HepG2 (cell line): ENCODE measurements around the gene RBM12. TPM values are rescaled to one million over a fixed set of nuclear protein-coding genes. Genes with fewer than 3 reads are reported as not detected.

ENCODE experiments used
- CBFB ChIP-seq: sonication (generic); formaldehyde crosslinking; IDR thresholded peaks from 2 replicates; pipeline ENCODE4 v1.4.0; 2020; ENCODE audit warnings: missing genetic modification reagents
- HNRNPLL ChIP-seq: fragments of 200-400 bp; formaldehyde crosslinking; IDR thresholded peaks from 2 replicates; pipeline ENCODE4 v1.6.1; 2017; ENCODE audit warnings: mild to moderate bottlenecking, low read depth, low read length; ENCODE audit not compliant: poor library complexity, severe bottlenecking
- KDM5A ChIP-seq: fragments of 200-600 bp; sonication (generic); IDR thresholded peaks from 2 replicates; pipeline ENCODE4 v1.7.0; 2018; ENCODE audit warnings: antibody characterized with exemption, mild to moderate bottlenecking, low read length, borderline replicate concordance
- MBNL3 ChIP-seq: fragments of 250-450 bp; sonication (Bioruptor Pico); conservative IDR thresholded peaks from 2 replicates; pipeline ENCODE4 v1.8.0; 2022; ENCODE audit warnings: mild to moderate bottlenecking, inconsistent platforms
- NFYB ChIP-seq: sonication (generic); formaldehyde crosslinking; IDR thresholded peaks from 2 replicates; pipeline ENCODE4 v1.4.0; 2020; ENCODE audit warnings: missing genetic modification reagents
- POLR2AphosphoS2 ChIP-seq: IDR thresholded peaks from 2 replicates; pipeline ENCODE4 v1.6.1; 2011; ENCODE audit warnings: low read depth, low read length, improper control_type of control experiment
- RXRA ChIP-seq: sonication (generic); formaldehyde crosslinking; IDR thresholded peaks from 2 replicates; pipeline ENCODE4 v1.5.1; 2020; ENCODE audit warnings: missing genetic modification reagents
- SMARCC2 ChIP-seq: fragments of 450-650 bp; IDR thresholded peaks from 2 replicates; pipeline ENCODE4 v1.6.1; 2017; ENCODE audit warnings: antibody characterized with exemption, mild to moderate bottlenecking
- ZNF460 ChIP-seq: sonication (generic); formaldehyde crosslinking; IDR thresholded peaks from 2 replicates; pipeline ENCODE4 v1.5.1; 2020; ENCODE audit warnings: missing genetic modification reagents, mild to moderate bottlenecking, borderline replicate concordance
- ZNF484 ChIP-seq: sonication (generic); formaldehyde crosslinking; IDR thresholded peaks from 2 replicates; pipeline ENCODE4 v1.5.1; 2020; ENCODE audit warnings: mild to moderate bottlenecking, low read depth, missing genetic modification reagents, borderline replicate concordance
- ZNF589 ChIP-seq: sonication (generic); formaldehyde crosslinking; conservative IDR thresholded peaks from 2 replicates; pipeline ENCODE4 v1.8.0; 2022; ENCODE audit warnings: mild to moderate bottlenecking, moderate library complexity, missing genetic modification reagents
- polyA plus RNA-seq, 8 experiments: library from polyadenylated mRNA; depleted of rRNA in 3 of 8; stranded (reverse) in 7 of 8; unstranded in 1 of 8; fragments of >200 nt; fragmentation: Illumina TruSeq in 4 of 8; extraction: Trizol in 4 of 8; gene quantifications; 2 replicates each; pipeline versions ENCODE4 v1.2.1 to v1.2.3, GENCODE V29; 2011 to 2016; ENCODE audit warnings: low read depth in 4 of 8, missing spikeins in 1 of 8, mixed read lengths in 1 of 8; ENCODE audit not compliant: insufficient read depth in 1 of 8
- total RNA-seq, 5 experiments: library from RNA; depleted of rRNA; stranded (reverse); fragments of >200 nt; fragmentation: Illumina TruSeq; extraction: Trizol; gene quantifications; 2 replicates each; pipeline ENCODE4 v1.2.3, GENCODE V29; 2016; ENCODE audit warnings: low read depth in 1 of 5
- TF ChIP-seq, protein P1 (sequence below): sonication (generic); formaldehyde crosslinking; conservative IDR thresholded peaks from 2 replicates; pipeline ENCODE4 v1.5.0; 2020; ENCODE audit warnings: missing genetic modification reagents
- TF ChIP-seq, protein P2 (sequence below): sonication (generic); formaldehyde crosslinking; IDR thresholded peaks from 2 replicates; pipeline ENCODE4 v1.4.0; 2020; ENCODE audit warnings: missing genetic modification reagents
- TF ChIP-seq, protein P3 (sequence below): IDR thresholded peaks from 2 replicates; pipeline ENCODE4 v1.6.1; 2016; ENCODE audit warnings: missing compliant biosample characterization, missing genetic modification reagents, borderline replicate concordance
- TF ChIP-seq, protein P4 (sequence below), 2 experiments: sonication (generic) in 1 of 2; formaldehyde crosslinking in 1 of 2; IDR thresholded peaks; 2 replicates each; pipeline versions ENCODE4 v1.4.0 to v1.6.1; 2018 to 2020; ENCODE audit warnings: missing genetic modification reagents in 2 of 2, borderline replicate concordance in 1 of 2, low read depth in 1 of 2, mild to moderate bottlenecking in 1 of 2, missing biosample characterization in 1 of 2
- TF ChIP-seq, protein P5 (sequence below): sonication (generic); formaldehyde crosslinking; IDR thresholded peaks from 2 replicates; pipeline ENCODE4 v1.4.0; 2020; ENCODE audit warnings: missing genetic modification reagents, mild to moderate bottlenecking, borderline replicate concordance
- TF ChIP-seq, protein P6 (sequence below): sonication (generic); formaldehyde crosslinking; IDR thresholded peaks from 2 replicates; pipeline ENCODE4 v1.5.0; 2020; ENCODE audit warnings: missing genetic modification reagents, mild to moderate bottlenecking, borderline replicate concordance

RBM12 gene
- total and polyA plus RNA-seq, 2 of the 13 experiments (the other 11 are each of a cell fraction or from before 2014, with no cell fraction given): 97.9 to 104 TPM

DNA sequence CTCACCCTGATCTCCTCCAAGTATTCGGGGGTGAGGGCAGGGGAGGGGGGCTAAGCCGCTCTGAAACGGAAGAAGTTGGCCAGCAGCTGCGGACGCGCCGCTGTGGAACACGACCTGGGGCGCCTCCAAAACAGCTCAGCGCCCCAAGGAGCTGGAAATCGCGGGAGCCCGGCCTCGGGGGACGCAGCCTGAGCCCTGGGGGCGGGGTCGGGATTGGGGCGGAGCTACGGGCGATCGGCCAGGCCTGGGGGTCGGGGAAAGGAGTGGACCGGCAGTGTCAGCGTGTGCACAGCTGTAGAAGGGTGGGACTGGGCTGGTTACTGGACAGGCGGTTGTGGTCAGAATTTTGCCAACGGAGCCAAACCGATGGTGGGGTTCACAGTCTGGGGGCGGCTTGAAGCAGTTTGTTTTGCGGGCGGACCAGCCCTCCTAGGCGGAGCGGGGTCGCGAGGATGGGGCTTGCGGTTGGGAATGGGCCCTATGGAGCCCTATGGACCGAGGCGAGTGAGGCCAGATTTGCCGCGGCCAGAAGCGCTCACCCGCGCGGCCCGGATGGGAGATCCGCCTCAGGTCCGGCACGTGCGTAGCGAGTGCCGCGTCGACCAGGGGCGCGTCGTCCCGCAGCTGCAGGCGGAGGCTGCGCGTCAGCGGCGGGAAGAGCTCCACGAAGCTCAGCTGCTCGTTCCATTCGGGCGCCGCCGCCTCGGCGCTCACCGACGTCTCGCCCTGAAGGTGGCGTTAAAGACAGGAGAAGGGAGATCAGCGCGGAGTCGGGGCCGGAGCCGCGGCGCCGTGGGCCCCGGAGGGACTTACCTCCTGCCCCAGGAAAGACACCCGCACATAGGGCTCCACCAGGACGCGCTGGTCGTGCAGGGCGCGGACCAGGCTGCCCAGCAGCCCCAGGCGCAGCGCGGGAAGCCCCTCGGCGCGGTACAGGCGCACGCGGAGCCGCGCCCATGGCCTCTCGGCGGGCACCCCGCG is 63.4 kb downstream of the RBM12 start (continued):
- TF ChIP-seq, protein P1, sequence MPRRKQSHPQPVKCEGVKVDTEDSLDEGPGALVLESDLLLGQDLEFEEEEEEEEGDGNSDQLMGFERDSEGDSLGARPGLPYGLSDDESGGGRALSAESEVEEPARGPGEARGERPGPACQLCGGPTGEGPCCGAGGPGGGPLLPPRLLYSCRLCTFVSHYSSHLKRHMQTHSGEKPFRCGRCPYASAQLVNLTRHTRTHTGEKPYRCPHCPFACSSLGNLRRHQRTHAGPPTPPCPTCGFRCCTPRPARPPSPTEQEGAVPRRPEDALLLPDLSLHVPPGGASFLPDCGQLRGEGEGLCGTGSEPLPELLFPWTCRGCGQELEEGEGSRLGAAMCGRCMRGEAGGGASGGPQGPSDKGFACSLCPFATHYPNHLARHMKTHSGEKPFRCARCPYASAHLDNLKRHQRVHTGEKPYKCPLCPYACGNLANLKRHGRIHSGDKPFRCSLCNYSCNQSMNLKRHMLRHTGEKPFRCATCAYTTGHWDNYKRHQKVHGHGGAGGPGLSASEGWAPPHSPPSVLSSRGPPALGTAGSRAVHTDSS (CRISPR knock-in tag): no peak
- no peak for TF ChIP-seq CBFB
- peak; percentile 63 for TF ChIP-seq RXRA (CRISPR knock-in tag)
- 0 out of 2 replicates have a peak, but pooled peaks have one; percentile 75 for TF ChIP-seq ZNF484 (CRISPR knock-in tag)
- no peak for TF ChIP-seq POLR2AphosphoS2
- TF ChIP-seq NFYB (CRISPR knock-in tag): no peak
- TF ChIP-seq, protein P2, sequence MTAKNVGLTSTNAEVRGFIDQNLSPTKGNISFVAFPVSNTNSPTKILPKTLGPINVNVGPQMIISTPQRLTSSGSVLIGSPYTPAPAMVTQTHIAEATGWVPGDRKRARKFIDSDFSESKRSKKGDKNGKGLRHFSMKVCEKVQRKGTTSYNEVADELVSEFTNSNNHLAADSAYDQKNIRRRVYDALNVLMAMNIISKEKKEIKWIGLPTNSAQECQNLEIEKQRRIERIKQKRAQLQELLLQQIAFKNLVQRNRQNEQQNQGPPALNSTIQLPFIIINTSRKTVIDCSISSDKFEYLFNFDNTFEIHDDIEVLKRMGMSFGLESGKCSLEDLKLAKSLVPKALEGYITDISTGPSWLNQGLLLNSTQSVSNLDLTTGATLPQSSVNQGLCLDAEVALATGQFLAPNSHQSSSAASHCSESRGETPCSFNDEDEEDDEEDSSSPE (CRISPR knock-in tag): peak; percentile 78
- peak; percentile 69 for TF ChIP-seq HNRNPLL
- no peak for TF ChIP-seq KDM5A
- TF ChIP-seq, protein P3, sequence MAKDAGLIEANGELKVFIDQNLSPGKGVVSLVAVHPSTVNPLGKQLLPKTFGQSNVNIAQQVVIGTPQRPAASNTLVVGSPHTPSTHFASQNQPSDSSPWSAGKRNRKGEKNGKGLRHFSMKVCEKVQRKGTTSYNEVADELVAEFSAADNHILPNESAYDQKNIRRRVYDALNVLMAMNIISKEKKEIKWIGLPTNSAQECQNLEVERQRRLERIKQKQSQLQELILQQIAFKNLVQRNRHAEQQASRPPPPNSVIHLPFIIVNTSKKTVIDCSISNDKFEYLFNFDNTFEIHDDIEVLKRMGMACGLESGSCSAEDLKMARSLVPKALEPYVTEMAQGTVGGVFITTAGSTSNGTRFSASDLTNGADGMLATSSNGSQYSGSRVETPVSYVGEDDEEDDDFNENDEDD (CRISPR knock-in tag): peak; percentile 88
- no peak for TF ChIP-seq MBNL3 (CRISPR knock-in tag)
- no peak for TF ChIP-seq ZNF460 (CRISPR knock-in tag)
- TF ChIP-seq, protein P4, sequence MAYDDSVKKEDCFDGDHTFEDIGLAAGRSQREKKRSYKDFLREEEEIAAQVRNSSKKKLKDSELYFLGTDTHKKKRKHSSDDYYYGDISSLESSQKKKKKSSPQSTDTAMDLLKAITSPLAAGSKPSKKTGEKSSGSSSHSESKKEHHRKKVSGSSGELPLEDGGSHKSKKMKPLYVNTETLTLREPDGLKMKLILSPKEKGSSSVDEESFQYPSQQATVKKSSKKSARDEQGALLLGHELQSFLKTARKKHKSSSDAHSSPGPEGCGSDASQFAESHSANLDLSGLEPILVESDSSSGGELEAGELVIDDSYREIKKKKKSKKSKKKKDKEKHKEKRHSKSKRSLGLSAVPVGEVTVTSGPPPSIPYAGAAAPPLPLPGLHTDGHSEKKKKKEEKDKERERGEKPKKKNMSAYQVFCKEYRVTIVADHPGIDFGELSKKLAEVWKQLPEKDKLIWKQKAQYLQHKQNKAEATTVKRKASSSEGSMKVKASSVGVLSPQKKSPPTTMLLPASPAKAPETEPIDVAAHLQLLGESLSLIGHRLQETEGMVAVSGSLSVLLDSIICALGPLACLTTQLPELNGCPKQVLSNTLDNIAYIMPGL (CRISPR knock-in tag; IDR thresholded peaks at IDR 0.05; ENCODE audit: borderline replicate concordance in 1 of 2, low read depth in 1 of 2): peak; percentile 46 to 67; a peak in 2 of 4 replicates
- no peak for TF ChIP-seq SMARCC2
- TF ChIP-seq, protein P5, sequence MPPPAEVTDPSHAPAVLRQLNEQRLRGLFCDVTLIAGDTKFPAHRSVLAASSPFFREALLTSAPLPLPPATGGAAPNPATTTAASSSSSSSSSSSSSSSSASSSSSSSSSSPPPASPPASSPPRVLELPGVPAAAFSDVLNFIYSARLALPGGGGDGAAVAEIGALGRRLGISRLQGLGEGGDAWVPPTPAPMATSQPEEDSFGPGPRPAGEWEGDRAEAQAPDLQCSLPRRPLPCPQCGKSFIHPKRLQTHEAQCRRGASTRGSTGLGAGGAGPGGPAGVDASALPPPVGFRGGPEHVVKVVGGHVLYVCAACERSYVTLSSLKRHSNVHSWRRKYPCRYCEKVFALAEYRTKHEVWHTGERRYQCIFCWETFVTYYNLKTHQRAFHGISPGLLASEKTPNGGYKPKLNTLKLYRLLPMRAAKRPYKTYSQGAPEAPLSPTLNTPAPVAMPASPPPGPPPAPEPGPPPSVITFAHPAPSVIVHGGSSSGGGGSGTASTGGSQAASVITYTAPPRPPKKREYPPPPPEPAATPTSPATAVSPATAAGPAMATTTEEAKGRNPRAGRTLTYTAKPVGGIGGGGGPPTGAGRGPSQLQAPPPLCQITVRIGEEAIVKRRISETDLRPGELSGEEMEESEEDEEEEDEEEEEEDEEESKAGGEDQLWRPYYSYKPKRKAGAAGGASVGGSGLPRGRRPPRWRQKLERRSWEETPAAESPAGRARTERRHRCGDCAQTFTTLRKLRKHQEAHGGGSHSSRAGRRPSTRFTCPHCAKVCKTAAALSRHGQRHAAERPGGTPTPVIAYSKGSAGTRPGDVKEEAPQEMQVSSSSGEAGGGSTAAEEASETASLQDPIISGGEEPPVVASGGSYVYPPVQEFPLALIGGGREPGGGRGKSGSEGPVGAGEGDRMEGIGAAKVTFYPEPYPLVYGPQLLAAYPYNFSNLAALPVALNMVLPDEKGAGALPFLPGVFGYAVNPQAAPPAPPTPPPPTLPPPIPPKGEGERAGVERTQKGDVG: no peak
- no peak; the same call in 1 of the 2 replicates for TF ChIP-seq ZNF589 (CRISPR knock-in tag)
- TF ChIP-seq, protein P6, sequence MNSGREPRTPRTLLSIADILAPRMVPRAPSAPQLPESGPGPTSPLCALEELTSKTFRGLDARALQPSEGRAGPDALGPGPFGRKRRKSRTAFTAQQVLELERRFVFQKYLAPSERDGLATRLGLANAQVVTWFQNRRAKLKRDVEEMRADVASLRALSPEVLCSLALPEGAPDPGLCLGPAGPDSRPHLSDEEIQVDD (CRISPR knock-in tag): peak; percentile 91; the same call in 1 of the 2 replicates
